Epidermal melanocyte (primary cell): Measurements from ENCODE around the gene PRRT2.

Experiments used
- DNase-seq: peaks from one replicate; pipeline ENCODE4 v3.0.0; 2011; ENCODE audit warnings: low spot score; ENCODE audit not compliant: insufficient read length

The PRRT2 gene

GRCh38 chr16:29811170-29811895, 660 bp upstream of the PRRT2 start:
- peak; percentile 97 for DNase-seq

- no peak for DNase-seq
Measured at GRCh38 chr16:29812754-29813643, 1.0 kb downstream of the PRRT2 start.

GRCh38 chr16:29813644-29814562, 1.9 kb downstream of the PRRT2 start:
- DNase-seq, result no peak

GRCh38 chr16:29814592-29814991, 2.6 kb downstream of the PRRT2 start:
- no peak for DNase-seq

- DNase-seq, result no peak
Measured at GRCh38 chr16:29815032-29815721, 3.2 kb downstream of the PRRT2 start.

- peak; percentile 97 for DNase-seq
Measured at GRCh38 chr16:29815793-29816693, 4.0 kb downstream of the PRRT2 start, which contains the start of gene PAGR1. Gene PAGR1 (plus strand): TSS chr16:29816152. CDS start chr16:29816526, 374 bp downstream.

GRCh38 chr16:29816694-29817441, 4.9 kb downstream of the PRRT2 start:
- no peak for DNase-seq

GRCh38 chr16:29818082-29818481, 6.1 kb downstream of the PRRT2 start:
- DNase-seq, result no peak

GRCh38 chr16:29819506-29819905, 7.5 kb downstream of the PRRT2 start:
- DNase-seq, result no peak

- DNase-seq, result no peak
Measured at GRCh38 chr16:29820271-29820701, 8.3 kb downstream of the PRRT2 start, which contains the start of gene MVP. Gene MVP (plus strand): TSS chr16:29820462. CDS start chr16:29830550, 10,088 bp downstream.

- no peak for DNase-seq
Measured at GRCh38 chr16:29820730-29821642, 9.0 kb downstream of the PRRT2 start.

- no peak for DNase-seq
Measured at GRCh38 chr16:29821643-29822115, 9.7 kb downstream of the PRRT2 start.

GRCh38 chr16:29824589-29825144, 12.7 kb downstream of the PRRT2 start:
- no peak for DNase-seq

- DNase-seq, result no peak
Measured at GRCh38 chr16:29825145-29826044, 13.4 kb downstream of the PRRT2 start.

GRCh38 chr16:29826342-29826695, 14.3 kb downstream of the PRRT2 start:
- DNase-seq, result no peak

GRCh38 chr16:29830774-29831173, 18.8 kb downstream of the PRRT2 start:
- no peak for DNase-seq
